HEK293 (cell line): ENCODE measurements around the gene MRPL34.

ENCODE experiments used
- BCL11B ChIP-seq: fragments of 450-650 bp; formaldehyde crosslinking; IDR thresholded peaks from 2 replicates; pipeline ENCODE4 v1.5.1; 2016; ENCODE audit warnings: low read depth, missing biosample characterization, missing genetic modification characterization
- GLI4 ChIP-seq: fragments of 450-650 bp; formaldehyde crosslinking; IDR thresholded peaks from 2 replicates; pipeline ENCODE4 v1.5.1; 2016; ENCODE audit warnings: missing biosample characterization, missing genetic modification characterization
- KLF17 ChIP-seq: fragments of 450-650 bp; formaldehyde crosslinking; IDR thresholded peaks from 2 replicates; pipeline ENCODE4 v1.5.1; 2016; ENCODE audit warnings: missing biosample characterization, missing genetic modification characterization
- KLF7 ChIP-seq: fragments of 450-650 bp; formaldehyde crosslinking; IDR thresholded peaks from 2 replicates; pipeline ENCODE4 v1.5.1; 2016; ENCODE audit warnings: missing biosample characterization, missing genetic modification characterization, borderline replicate concordance
- PBX3 ChIP-seq: sonication (generic); formaldehyde crosslinking; IDR thresholded peaks from 2 replicates; pipeline ENCODE4 v1.8.1; 2022; ENCODE audit warnings: mild to moderate bottlenecking, moderate library complexity, missing genetic modification reagents
- TSHZ1 ChIP-seq: fragments of 450-650 bp; formaldehyde crosslinking; IDR thresholded peaks from 2 replicates; pipeline ENCODE4 v1.5.1; 2016; ENCODE audit warnings: missing biosample characterization, missing genetic modification characterization, borderline replicate concordance
- YY2 ChIP-seq: fragments of 450-650 bp; formaldehyde crosslinking; IDR thresholded peaks from 2 replicates; pipeline ENCODE4 v1.5.1; 2016; ENCODE audit warnings: missing biosample characterization, missing genetic modification characterization
- ZBTB1 ChIP-seq: fragments of 450-650 bp; formaldehyde crosslinking; IDR thresholded peaks from 2 replicates; pipeline ENCODE4 v1.5.1; 2016; ENCODE audit warnings: missing biosample characterization, missing genetic modification characterization
- ZBTB11 ChIP-seq: fragments of 450-650 bp; formaldehyde crosslinking; conservative IDR thresholded peaks from 2 replicates; pipeline ENCODE4 v1.5.1; 2016; ENCODE audit warnings: low read depth, missing biosample characterization, missing genetic modification characterization
- ZBTB20 ChIP-seq: fragments of 450-650 bp; formaldehyde crosslinking; IDR thresholded peaks from 2 replicates; pipeline ENCODE4 v1.5.1; 2016; ENCODE audit warnings: missing biosample characterization, missing genetic modification characterization
- ZBTB48 ChIP-seq: fragments of 450-650 bp; formaldehyde crosslinking; IDR thresholded peaks from 2 replicates; pipeline ENCODE4 v1.5.1; 2016; ENCODE audit warnings: missing biosample characterization, missing genetic modification characterization
- ZBTB7A ChIP-seq: fragments of 450-650 bp; formaldehyde crosslinking; IDR thresholded peaks from 2 replicates; pipeline ENCODE4 v1.5.1; 2016; ENCODE audit warnings: low read depth, missing biosample characterization, missing genetic modification characterization
- ZFP69B ChIP-seq: fragments of 450-650 bp; formaldehyde crosslinking; IDR thresholded peaks from 2 replicates; pipeline ENCODE4 v1.5.1; 2016; ENCODE audit warnings: missing biosample characterization, missing genetic modification characterization
- ZNF248 ChIP-seq: fragments of 450-650 bp; formaldehyde crosslinking; IDR thresholded peaks from 2 replicates; pipeline ENCODE4 v1.5.1; 2017; ENCODE audit warnings: missing biosample characterization, missing genetic modification characterization
- ZNF280D ChIP-seq: fragments of 450-650 bp; formaldehyde crosslinking; IDR thresholded peaks from 2 replicates; pipeline ENCODE4 v1.5.1; 2016; ENCODE audit warnings: missing biosample characterization, missing genetic modification characterization
- ZNF311 ChIP-seq: fragments of 450-650 bp; formaldehyde crosslinking; IDR thresholded peaks from 2 replicates; pipeline ENCODE4 v1.5.1; 2017; ENCODE audit warnings: missing biosample characterization, missing genetic modification characterization, borderline replicate concordance
- ZNF37A ChIP-seq: fragments of 450-650 bp; IDR thresholded peaks from 2 replicates; pipeline ENCODE4 v1.5.1; 2018; ENCODE audit warnings: missing biosample characterization, missing genetic modification characterization
- ZNF394 ChIP-seq: fragments of 450-650 bp; formaldehyde crosslinking; IDR thresholded peaks from 2 replicates; pipeline ENCODE4 v1.5.1; 2016; ENCODE audit warnings: missing biosample characterization, missing genetic modification characterization, mild to moderate bottlenecking, moderate library complexity, borderline replicate concordance
- ZNF449 ChIP-seq: fragments of 450-650 bp; formaldehyde crosslinking; IDR thresholded peaks from 2 replicates; pipeline ENCODE4 v1.5.1; 2017; ENCODE audit warnings: missing biosample characterization, mild to moderate bottlenecking, missing genetic modification characterization, moderate library complexity
- ZNF510 ChIP-seq: fragments of 450-650 bp; formaldehyde crosslinking; IDR thresholded peaks from 2 replicates; pipeline ENCODE4 v1.5.1; 2018; ENCODE audit warnings: mild to moderate bottlenecking, missing genetic modification characterization, missing biosample characterization; ENCODE audit not compliant: insufficient replicate concordance
- ZNF521 ChIP-seq: fragments of 450-650 bp; formaldehyde crosslinking; IDR thresholded peaks from 2 replicates; pipeline ENCODE4 v1.5.1; 2017; ENCODE audit warnings: missing biosample characterization, mild to moderate bottlenecking, missing genetic modification characterization
- ZNF529 ChIP-seq: fragments of 450-650 bp; formaldehyde crosslinking; IDR thresholded peaks from 2 replicates; pipeline ENCODE4 v1.5.1; 2017; ENCODE audit warnings: missing genetic modification characterization, missing biosample characterization; ENCODE audit not compliant: insufficient replicate concordance
- ZNF76 ChIP-seq: fragments of 450-650 bp; formaldehyde crosslinking; IDR thresholded peaks from 2 replicates; pipeline ENCODE4; 2016; ENCODE audit warnings: low read depth, missing biosample characterization, missing genetic modification characterization, borderline replicate concordance
- ZNF837 ChIP-seq: fragments of 450-650 bp; formaldehyde crosslinking; IDR thresholded peaks from 2 replicates; pipeline ENCODE4 v1.5.1; 2016; ENCODE audit warnings: missing biosample characterization, missing genetic modification characterization

Gene MRPL34

GRCh38 chr19:17337675-17338432 is 32.2 kb downstream of the MRPL34 start (continued):
- TF ChIP-seq PBX3 (CRISPR knock-in tag) (peak; percentile 58; the same call in 1 of the 2 replicates), ZNF837 (tag by site-specific recombination) (peak; percentile 82; the same call in 1 of the 2 replicates), ZNF449 (tag by site-specific recombination) (no peak; the same call in 1 of the 2 replicates), ZFP69B (peak; percentile 27; the same call in 1 of the 2 replicates), ZNF280D (tag by site-specific recombination) (no peak), GLI4 (tag by site-specific recombination) (0 out of 2 replicates have a peak, but pooled peaks have one; percentile 21), ZNF394 (tag by site-specific recombination) (peak; percentile 46; the same call in 1 of the 2 replicates), KLF7 (tag by site-specific recombination) (0 out of 2 replicates have a peak, but pooled peaks have one; percentile 25), YY2 (tag by site-specific recombination) (peak; percentile 11; the same call in 1 of the 2 replicates), TSHZ1 (tag by site-specific recombination) (no peak), ZNF248 (tag by site-specific recombination) (no peak), ZNF510 (tag by site-specific recombination) (no peak), ZBTB48 (tag by site-specific recombination) (peak; percentile 97), ZNF529 (no peak), ZBTB7A (tag by site-specific recombination) (peak; percentile 61; the same call in 1 of the 2 replicates), ZBTB20 (tag by site-specific recombination) (no peak), ZBTB1 (tag by site-specific recombination) (no peak), ZNF311 (tag by site-specific recombination) (no peak), ZNF521 (no peak), BCL11B (peak; percentile 83), ZNF76 (tag by site-specific recombination) (0 out of 2 replicates have a peak, but pooled peaks have one; percentile 23), ZNF37A (tag by site-specific recombination) (no peak; the same call in 1 of the 2 replicates), KLF17 (tag by site-specific recombination) (0 out of 2 replicates have a peak, but pooled peaks have one; percentile 13), ZBTB11 (tag by site-specific recombination) (no peak)
